ENCODE measurements around the gene MEN1.
A peak's percentile ranks its signal among the peaks of the same experiment; 100 is the strongest.

Gene MEN1

DNA sequence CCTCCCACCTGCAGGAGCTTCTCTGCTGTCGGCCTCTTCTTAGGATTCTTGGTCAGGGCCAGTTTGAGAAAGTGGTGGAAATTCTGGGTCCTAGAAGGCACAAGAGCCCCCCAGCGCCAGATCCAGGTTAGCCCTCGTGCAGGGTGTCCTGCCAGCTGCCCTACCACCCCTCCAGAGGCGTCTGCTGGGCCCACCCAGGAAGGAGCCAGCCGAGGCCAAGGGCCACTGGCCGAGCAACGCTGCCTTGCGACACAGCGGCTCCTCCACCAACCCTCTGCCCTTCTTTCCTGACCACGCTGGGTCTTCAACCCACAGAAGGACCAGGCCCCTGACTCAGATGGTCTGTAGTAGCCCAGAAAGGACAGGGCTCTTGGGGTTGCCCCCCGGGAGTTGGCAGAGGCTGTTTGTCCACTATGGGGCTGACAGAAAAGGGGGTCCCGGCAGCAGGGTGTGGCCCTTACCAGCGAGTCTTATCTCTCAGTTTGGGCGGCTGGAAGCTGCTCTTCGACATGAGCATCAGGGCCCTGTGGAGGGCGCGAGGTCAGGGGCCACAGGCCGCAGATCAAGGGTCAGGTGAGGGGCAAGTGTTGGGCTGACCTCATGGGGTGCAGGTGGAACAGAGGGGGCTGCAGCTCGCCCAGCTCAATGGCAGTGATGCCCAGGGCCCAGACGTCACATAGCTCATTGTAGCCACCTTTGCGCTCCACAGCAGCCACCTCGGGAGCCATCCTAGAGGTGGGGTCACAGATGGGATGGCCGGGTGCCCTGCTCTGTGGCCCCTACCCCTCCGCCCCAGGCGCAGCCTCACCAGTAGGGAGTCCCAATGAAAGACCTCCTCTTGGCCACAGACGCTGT is 9.8 kb downstream of the MEN1 start:
- no peak for DNase-seq

DNA sequence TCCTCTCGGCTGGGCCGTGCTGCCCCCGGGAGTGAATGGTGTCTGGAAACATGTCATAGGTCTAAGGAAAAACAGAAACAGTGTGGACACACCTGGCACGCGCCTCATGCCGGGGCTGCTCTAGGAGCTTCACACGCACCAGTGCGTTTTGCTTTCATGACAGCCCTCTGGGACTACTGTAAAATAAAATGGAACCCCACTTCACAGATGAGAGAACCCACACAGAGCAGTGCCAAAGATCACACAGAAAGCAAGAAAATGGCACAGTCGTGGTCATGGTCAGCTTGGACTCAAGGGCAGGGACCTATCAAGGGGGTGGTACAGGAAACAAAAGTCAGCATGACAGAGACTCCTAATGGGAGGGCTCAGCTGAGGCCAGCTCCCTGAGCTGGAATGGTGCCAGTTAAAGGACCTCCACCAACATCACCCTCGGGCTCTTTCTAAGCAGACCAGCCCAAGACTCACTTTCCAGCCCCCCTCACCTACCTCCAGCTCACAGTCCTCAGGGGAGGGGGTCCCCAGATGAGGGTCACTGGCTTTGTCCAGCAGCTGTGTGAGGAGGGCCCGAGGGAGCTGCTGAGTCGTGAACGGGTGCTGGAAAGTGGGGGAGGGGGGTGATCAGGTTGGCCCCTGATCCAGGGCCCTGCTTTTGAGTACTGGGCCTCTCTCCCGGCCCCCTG is 10.6 kb downstream of the MEN1 start:
- peak; percentile 62 for DNase-seq

DNA sequence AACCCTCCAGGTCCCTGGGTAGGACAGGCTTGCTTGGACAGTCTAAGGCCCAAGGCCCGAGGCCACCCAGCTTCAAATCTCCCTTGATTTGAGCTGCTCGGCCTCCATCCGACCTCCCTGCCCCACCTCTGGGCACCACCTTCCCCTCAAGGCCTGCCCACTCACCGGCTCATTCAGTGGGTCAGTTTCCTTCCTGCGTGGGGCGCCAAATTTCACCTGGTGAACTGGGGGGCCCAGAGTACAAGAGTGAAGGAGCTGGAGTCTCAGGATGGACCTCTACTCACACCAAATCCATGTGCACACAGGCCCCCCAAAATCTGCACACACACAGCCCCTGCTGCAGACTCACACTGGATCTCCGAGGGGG is 11.1 kb downstream of the MEN1 start:
- DNase-seq = no peak

DNA sequence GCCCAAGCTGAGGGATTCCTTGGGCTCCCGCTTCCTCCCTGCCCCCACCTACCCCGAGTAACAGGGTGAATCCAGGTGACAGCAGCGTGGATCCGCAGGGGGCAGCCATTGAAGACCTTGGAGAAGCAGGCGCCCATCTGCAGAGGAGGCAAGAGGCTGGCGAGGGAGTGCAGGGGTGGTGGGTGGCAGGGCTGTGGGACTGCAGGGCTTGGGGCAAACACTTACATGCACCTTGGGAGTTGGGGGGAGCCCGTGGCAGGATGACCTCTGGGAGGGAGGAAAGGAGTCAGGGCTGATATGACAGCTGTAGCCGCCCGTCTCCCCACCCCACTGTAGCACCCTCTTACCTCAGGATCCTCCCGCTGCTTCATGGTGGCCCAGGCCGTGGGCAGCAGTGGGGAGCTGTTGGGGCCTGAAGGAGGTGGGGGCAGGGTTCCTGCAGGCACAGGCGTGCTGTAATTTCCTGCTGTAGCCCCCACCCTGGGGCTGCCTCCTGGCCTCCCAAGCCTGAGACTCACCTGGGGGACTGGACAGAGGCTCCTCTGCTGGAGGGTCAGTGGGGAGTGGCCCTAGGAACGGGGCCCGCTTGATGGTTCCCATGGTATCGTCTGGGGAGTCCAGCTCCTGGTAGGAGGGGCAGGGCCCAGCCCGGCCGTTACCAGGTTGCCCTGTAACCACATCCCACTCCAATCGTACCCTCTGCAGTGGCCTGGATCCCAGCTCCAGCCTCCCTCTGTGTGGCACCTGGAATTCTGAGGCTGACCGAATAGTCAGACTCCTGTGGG is 13.4 kb downstream of the MEN1 start:
- DNase-seq = no peak

DNA sequence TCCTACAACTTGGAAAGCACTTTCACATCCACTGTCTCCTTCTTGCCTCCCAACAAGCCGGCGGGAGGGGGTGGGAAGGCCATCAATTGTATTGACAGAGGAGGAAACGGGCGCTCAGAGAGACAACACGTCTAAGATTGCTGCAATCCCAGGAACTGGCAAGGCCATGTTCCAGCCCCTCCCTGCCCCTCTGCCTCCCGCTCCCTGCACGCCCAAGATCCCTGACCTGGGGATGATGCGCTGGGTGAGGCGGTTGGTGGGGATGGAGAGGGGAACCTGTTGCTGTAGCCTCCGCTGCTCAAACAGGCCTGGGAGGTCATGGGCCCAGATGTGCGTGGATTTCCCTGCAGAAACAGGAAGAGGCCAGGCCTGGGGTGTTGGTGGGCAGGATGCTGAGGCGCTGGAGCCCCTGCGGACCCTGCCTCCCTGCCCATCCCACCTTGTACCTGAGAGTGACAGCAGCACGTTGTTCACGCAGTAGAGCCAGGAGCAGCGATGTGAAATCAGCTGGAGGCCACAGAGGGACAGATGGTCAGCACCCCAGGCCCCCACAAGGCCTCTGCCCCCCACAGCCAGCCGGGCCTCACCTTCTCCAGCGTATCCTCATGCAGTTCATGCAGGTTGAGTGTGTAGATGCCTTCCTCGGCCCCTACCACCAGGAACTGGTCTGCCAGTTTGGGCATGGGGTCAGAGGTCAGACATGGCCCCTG is 14.1 kb downstream of the MEN1 start:
- no peak for DNase-seq

DNA sequence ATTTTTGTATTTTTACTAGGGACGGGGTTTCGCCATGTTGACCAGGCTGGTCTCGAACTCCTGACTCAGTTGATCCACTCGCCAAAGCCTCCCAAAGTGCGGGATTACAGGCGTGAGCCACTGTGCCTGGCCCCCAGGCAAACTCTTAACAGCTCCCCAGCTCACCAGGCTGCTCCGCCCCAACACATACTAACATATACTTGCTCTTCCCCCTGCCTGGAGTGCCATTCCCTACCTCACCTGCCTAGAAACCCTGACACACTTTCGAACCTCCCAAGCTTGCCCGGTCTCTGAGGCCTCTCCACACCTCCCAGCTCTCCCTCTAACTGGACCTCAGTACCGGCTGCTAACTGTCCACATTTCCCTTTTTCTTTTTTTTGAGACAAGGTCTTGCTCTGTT is 15.8 kb downstream of the MEN1 start:
- no peak for DNase-seq

DNA sequence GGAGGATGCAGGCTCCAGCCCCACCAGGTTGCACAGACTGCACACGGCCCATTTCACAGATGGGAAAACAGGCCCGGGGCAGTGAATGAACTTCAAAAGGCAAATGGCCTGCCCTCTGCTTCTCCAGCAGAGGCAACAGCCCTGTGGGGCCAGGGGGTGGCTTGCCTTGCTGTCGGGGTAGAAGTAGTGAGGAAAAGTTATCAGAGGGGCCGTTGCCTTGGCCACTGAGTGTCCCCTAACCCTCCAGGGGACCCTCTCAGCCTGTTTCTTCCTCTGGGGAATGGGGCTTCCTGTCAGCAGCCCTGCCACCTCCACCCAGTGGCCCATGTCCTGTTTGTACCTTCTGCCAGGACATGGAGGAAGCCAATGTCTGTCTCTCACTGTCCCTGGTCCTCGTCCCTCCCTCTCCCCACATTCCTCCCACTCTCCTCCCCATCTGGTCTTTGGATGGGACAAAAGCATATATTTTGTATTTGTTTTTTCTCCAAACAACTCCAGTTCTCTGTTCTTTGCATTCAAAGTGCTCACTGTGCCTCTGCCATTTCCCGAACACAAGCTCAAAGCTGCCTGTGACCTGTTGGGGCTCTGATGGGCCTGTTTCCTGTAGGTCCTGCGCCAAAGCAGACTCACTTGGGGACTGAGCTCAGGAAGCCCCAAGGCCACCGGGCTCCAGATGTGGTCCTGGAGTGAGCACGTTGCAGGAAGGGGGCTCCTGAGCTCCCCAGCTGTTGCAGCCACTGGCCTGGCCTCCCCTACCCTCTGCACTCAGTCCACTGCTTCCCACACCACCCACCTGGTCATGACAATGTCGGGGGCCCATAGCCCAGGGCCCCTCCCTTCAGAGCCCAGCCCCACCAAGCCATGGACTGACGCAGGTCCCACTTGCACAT is 16.8 kb downstream of the MEN1 start:
- DNase-seq = no peak

DNA sequence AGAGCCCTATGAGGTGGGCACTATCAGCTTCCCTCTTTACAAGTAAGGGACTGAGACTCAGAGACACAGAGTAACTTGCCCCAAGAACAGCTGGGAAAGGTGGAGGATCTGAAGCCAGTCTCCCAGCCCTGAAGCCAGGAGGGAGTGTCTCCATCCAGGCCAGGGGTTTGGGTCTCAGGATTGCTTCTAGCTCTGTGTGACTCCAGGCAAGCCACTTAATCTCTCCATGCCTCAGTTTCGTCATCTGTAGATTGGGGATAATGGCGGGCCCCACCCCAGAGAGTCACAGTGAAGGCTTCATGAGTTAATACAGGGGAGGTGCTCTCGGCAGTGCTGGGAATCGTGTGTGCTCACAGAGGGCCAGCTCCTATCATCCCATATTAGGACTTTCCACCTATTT is 17.9 kb downstream of the MEN1 start:
- DNase-seq = no peak

DNA sequence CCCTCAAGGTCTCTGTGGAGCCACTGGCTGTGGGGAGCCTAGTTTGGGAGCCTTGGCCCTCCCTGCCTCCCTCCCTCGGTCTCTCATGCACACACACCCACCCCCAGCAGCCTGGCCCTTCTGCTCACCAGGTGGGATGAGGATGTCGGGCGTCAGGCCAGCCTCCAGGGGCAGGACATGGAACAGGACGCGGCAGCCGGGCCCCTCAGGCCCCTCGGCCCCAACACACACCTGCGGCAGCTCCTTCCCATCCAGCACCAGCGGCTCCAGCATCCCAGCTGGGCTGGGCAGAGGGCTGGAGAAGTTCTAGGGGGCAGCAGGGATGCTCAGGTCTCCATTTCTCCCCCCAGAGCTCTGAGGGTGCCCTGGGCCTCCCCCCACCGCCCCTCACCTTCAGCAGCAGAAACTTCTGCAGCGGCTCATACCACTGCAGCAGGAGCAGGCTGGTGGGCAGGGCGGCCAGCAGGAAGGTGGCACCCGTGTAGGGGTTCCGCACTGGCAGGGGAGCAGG is 18.5 kb downstream of the MEN1 start:
- no peak for DNase-seq

DNA sequence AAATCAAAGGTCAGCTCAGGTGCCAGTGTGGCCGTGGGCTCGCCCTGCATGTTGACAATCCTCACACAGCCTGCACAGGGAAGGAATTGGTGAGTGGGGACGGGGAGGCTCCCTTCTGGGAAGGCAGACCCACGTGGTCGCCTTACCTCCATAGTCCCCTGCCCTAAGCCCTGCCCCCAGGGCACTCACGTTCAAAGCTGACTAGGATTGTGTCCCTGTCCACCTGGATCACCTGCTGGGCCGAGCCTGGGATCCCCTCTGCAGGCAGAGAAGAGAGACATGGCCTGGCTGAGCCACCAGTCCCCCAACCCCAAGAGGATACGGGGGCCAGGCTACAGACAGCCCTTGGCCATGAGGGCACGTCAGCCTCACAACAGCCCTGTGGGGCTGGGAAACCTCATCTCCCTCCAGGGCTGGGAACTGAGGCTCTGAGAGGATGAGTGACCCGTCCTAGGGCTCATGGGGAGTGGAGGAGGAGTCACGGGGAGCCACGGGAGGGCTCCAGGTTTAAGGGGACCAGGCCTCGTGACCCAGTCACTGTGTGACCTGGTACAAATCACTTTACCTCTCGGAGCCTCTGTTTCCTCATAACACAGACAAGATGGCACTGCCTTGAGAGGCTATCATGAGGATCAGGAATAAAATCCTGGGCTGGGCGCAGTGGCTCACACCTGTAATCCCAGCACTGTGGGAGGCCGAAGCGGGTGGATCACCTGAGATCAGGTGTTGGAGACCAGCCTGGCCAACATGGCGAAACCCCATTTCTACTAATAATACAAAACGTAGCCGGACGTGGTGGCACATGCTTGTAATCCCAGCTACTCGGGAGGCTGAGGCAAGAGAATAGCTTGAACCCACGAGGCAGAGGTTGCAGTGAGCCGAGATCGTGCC is 19.9 kb downstream of the MEN1 start:
- no peak for DNase-seq

DNA sequence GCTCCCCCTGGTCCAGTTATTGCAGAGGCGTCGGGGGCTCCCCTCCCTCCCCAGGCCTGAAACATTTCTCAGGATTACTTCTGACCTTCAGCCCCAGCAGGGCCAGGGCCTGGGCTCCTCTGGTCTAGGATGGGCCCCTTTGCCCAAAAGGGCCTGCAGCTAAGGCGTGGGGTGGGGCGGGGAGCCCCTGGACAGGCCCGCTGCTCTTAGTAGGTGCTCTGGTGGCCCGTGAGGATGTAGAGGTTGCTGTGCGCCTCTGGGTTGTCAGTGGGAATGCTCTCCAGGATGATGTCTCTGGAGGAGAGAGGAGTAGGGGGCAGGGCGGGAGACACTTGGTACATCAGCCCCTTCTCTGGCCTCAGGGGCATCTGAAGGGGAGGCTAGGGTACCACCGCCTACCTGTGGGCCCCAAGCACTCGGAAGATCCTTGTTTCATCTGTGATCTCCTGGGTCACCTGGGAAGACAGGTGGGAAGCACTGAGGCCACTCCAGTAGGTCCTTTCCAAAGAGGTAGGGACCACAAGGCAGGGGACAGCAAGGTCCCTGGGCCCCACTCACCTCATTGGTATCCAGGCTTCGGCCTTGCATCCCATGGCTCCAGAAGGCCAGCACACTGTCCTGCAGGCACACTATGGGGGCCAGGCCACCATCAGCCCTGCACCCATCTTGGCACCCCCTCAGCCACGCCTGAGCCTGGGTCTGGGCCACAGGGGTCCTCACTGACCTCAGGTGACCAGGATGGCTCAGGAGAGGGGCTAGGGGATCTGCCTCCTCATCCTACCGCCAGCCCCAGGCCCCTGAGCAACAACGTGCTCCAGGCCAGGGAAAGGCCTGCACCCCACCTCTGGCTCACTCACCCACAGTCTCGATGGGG is 20.8 kb downstream of the MEN1 start:
- no peak for DNase-seq

DNA sequence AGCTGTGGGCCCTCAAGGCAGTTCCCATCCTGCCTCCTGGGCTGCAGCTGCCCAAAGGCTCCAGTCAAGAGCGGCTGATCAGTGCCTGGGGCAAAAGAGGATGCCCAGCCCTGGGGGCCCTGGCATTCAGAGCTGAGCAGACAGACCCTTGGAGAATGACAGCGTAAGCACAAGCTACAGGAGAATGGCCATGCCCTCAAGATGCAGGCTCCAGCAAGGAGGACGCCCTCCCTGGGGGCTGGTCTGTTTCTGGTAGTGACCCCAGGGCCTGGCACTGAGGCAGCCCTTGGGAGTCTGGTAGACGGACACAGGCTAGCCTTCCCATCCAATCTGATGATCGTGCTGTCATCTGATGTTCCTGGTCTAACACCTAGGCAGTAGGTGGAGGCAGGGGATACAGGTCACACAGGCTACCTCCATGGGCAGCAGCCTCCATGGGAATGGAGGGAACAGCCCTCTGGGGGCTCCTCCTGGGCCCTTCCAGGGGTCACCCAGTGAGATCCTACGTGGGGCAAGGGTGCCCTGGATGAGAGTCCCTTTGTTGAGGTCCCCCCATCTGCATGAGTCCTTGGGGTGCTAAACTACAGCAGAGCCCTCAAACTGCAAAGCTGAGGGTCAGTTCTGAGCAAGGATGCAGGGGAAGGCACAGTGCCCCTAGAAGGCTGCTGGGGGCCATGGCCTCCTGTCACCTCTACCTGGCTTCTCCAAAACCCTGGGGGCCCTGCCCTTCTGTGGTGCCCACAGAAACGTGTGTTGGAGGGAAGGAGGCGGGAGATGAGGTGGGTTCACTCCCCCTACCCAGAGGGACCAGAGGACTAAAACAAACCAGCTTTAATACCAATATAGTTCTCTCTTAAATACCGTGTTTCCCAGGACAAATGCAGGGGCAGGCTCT is 21.8 kb downstream of the MEN1 start:
- no peak for DNase-seq

DNA sequence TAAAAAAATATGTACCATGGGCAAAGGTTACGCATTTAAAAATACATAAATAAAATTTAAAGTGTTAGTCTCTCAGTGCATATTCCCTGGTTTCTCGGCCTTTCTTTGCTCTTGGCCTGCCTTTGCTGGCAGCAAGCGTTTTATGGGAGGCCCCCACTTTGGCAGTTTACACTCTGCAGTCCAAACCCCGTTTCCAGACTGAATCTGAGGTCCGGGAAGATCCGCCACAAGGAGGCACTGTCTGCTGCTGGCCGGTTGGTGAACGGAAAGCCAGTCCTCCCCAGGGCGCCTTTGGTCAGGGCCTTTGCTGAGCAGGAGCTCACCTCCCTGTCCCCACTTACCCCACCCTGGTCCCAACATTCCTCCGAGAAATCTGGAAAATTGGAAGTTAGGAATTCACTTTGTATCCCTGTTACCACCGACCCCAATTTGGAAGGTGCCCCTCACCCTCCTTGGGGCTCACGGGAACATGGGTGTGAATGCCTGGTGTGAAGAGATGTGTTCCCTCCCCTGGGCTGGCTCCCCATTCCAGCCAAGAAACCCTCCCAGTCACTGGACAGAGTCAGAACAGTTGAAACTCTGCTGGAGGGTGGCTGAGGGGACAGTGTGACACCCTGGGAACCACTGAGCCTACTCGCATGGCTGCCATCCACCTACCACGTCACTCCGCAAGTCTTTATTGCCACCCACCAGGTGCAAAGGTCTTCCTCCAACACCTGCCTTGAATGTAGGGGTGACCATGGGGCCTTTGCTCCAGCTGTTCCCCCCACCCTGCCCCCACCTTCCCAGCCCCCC is 22.6 kb downstream of the MEN1 start:
- no peak for DNase-seq

DNA sequence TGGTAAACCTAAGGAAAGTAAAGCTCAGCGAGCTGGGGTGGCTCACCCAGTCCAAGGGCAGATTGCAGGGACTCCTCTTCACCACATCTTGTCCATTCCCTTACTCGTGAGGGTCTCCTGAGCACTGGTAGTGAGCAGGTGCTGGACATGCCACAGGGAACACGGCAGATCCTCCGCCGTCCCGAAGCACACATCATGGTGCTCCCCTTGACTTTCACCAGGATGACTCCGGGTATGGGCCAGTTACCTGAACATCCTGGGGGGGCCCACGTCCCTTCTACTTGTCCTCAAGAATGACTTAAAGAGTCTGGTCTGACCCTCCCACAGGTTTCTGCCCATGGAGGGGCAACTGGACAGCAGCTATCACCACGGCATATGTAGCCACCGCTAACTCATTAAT is 24.0 kb downstream of the MEN1 start:
- no peak for DNase-seq

DNA sequence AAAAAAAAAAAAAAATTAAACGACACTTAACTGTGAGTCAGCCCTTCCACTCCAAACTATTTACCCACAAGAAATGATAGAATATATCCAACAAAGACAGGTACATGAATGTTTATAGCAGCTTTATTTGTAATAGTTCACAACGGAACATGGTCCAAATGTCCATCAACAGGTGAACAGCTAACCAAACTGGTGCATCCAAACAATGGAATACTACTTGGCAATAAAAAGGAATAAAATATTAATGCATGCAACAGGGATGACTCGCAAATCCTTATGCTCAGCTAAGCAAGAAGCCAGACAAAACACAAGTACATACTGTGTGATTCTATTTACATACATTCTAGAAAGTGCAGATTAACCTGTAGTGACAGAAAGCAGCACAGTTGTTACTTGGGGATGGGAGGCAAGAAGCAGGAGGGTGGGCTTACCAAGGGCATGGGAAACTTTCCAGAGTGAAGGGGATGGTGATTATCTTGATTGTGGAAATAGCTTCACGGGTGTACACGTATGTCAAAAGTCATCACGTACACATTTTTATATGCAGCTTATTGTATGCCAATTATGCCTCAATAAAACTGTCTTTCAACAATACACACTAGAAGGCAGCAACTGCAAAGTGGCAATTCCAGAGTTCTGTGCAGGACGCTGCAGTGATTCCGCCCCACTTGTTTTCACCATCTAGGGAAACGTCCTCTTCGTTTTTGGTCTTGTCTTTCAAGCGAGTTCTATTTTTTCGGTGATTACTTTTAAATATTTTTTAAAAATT is 25.4 kb downstream of the MEN1 start:
- no peak for DNase-seq

DNA sequence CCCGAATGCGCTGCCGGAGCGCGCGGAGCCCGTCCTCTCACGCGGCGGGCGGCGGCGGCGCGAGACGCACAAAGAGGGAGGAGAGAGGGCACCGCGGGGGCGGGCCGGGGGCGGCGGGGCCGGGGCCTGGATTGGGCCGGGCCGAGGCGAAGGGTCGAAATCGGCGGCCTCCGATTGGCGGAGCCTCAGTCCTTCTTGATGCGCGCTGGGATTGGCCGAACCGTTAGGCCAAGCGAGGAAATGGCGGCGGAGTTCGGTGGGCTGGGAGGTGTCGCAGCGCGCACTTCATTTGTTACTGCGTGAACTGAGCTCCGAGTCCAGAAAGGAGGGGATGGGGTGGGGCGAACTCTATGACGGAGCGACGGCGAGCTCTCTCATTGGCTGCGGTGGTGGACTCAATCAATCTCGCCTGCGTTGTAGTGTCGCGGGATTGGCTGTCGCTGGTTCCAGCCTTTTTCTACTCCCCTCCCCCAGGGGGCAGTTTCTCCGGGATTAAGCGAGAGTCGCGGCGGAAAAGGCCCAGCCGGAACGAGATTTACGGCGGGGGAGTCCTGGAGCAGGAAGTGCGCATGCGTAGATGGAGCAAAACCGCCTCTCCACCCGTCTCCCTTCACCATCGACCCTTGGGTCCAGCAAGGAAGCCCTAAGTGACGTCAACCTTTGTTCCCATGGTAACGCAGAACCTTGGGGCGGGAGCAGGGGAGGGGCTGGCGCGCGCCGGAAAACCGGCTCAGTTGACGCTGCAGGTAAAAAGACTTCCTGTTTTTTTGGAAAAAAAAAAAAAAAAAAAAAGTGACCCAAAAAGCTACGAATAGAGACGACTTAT is 31.7 kb downstream of the MEN1 start, which contains the start of gene SF1:
Gene SF1, minus strand, starts transcription at position 70 of the 826 bp plus-strand sequence. CDS start 150 bp downstream, outside the sequence.
- DNase-seq = peak; percentile 100

Data from NCI-H1092 (cell line).